GM11168 (cell line): ENCODE measurements around the gene ISG20.
"Not testable (repeated sequence)": the region's sequence is repeated elsewhere in the genome, so short reads cannot be mapped to it uniquely, and the experiment has no call there.

ENCODE experiments used
- in situ Hi-C: fragments of 300-500 bp; cut with MboI; formaldehyde crosslinking; loops from one replicate; pipeline ENCODE4 v1.12.0; 2022; ENCODE audit warnings: low sequenced_read_pairs; ENCODE audit not compliant: unreplicated experiment

The ISG20 gene

GRCh38 chr15:88630798-88631463, 7.9 kb upstream of the ISG20 start:
- in situ Hi-C loops: no loop called here

GRCh38 chr15:88631464-88632028, 7.3 kb upstream of the ISG20 start:
- in situ Hi-C loops: no loop called here

- in situ Hi-C loops: not testable (repeated sequence)
Measured at GRCh38 chr15:88632797-88633196, 6.0 kb upstream of the ISG20 start.

GRCh38 chr15:88634449-88634848, 4.4 kb upstream of the ISG20 start:
- in situ Hi-C loops: no loop called here

GRCh38 chr15:88635318-88635717, 3.5 kb upstream of the ISG20 start:
- in situ Hi-C loops: no loop called here

GRCh38 chr15:88636050-88636449, 2.8 kb upstream of the ISG20 start:
- in situ Hi-C loops: no loop called here

GRCh38 chr15:88636654-88637053, 2.2 kb upstream of the ISG20 start:
- in situ Hi-C loops: no loop called here

- in situ Hi-C loops: no loop called here
Measured at GRCh38 chr15:88637436-88637835, 1.4 kb upstream of the ISG20 start.

- in situ Hi-C loops: no loop called here
Measured at GRCh38 chr15:88637841-88638625, 783 bp upstream of the ISG20 start.

- in situ Hi-C loops: no loop called here
Measured at GRCh38 chr15:88641959-88642452, 3.2 kb downstream of the ISG20 start.

- in situ Hi-C loops: not testable (repeated sequence)
Measured at GRCh38 chr15:88642514-88642913, 3.7 kb downstream of the ISG20 start.

GRCh38 chr15:88644741-88645140, 5.9 kb downstream of the ISG20 start:
- in situ Hi-C loops: no loop called here

GRCh38 chr15:88645171-88646087, 6.6 kb downstream of the ISG20 start:
- in situ Hi-C loops: no loop called here

GRCh38 chr15:88646088-88646405, 7.2 kb downstream of the ISG20 start:
- in situ Hi-C loops: no loop called here

- in situ Hi-C loops: no loop called here
Measured at GRCh38 chr15:88646951-88647350, 8.1 kb downstream of the ISG20 start.

GRCh38 chr15:88647351-88648105, 8.7 kb downstream of the ISG20 start:
- in situ Hi-C loops: no loop called here

- in situ Hi-C loops: no loop called here
Measured at GRCh38 chr15:88648357-88649214, 9.8 kb downstream of the ISG20 start.

GRCh38 chr15:88649286-88649733, 10.5 kb downstream of the ISG20 start:
- in situ Hi-C loops: no loop called here
